Endothelial cell of hepatic sinusoid (primary cell): ENCODE data around the gene VSIG10.
"Not testable (repeated sequence)": the region's sequence is repeated elsewhere in the genome, so short reads cannot be mapped to it uniquely, and the experiment has no call there.

ENCODE experiments used
- in situ Hi-C: cut with HindIII; loops from 2 replicates; pipeline ENCODE4 v1.10.0; 2017; ENCODE audit warnings: low sequenced_read_pairs

The VSIG10 gene

GRCh38 chr12:118103601-118104382 is at the start of gene VSIG10:
VSIG10 (minus strand) TSS chr12:118104011; CDS start chr12:118103671, 340 bp downstream.
- in situ Hi-C loops = no loop called here

GRCh38 chr12:118151755-118152154 is 47.9 kb upstream of the VSIG10 start:
- in situ Hi-C loops = no loop called here

GRCh38 chr12:118150625-118151024 is 46.8 kb upstream of the VSIG10 start:
- in situ Hi-C loops = no loop called here

- in situ Hi-C loops = no loop called here
Observed at GRCh38 chr12:118148287-118148686, 44.5 kb upstream of the VSIG10 start.

GRCh38 chr12:118145798-118146156 is 42.0 kb upstream of the VSIG10 start:
- in situ Hi-C loops = no loop called here

GRCh38 chr12:118145113-118145797 is 41.4 kb upstream of the VSIG10 start:
- in situ Hi-C loops = no loop called here

- in situ Hi-C loops = no loop called here
Observed at GRCh38 chr12:118144499-118144898, 40.7 kb upstream of the VSIG10 start.

- in situ Hi-C loops = no loop called here
Observed at GRCh38 chr12:118140825-118141224, 37.0 kb upstream of the VSIG10 start.

GRCh38 chr12:118137148-118137678 is 33.4 kb upstream of the VSIG10 start:
- in situ Hi-C loops = no loop called here

GRCh38 chr12:118136559-118137003 is 32.8 kb upstream of the VSIG10 start:
- in situ Hi-C loops = no loop called here

- in situ Hi-C loops = no loop called here
Observed at GRCh38 chr12:118135788-118136558, 32.2 kb upstream of the VSIG10 start, which contains the start of gene PEBP1. PEBP1 (plus strand) TSS chr12:118136124; CDS start chr12:118136210, 86 bp downstream.

GRCh38 chr12:118129436-118129835 is 25.6 kb upstream of the VSIG10 start:
- in situ Hi-C loops = not testable (repeated sequence)

- in situ Hi-C loops = no loop called here
Observed at GRCh38 chr12:118127867-118128266, 24.1 kb upstream of the VSIG10 start.

GRCh38 chr12:118126119-118126757 is 22.4 kb upstream of the VSIG10 start:
- in situ Hi-C loops = no loop called here

GRCh38 chr12:118125743-118126118 is 21.9 kb upstream of the VSIG10 start:
- in situ Hi-C loops = no loop called here

- in situ Hi-C loops = no loop called here
Observed at GRCh38 chr12:118124333-118124874, 20.6 kb upstream of the VSIG10 start.

GRCh38 chr12:118122264-118122663 is 18.5 kb upstream of the VSIG10 start:
- in situ Hi-C loops = no loop called here

- in situ Hi-C loops = no loop called here
Observed at GRCh38 chr12:118120579-118121363, 17.0 kb upstream of the VSIG10 start.

GRCh38 chr12:118119449-118119879 is 15.7 kb upstream of the VSIG10 start:
- in situ Hi-C loops = no loop called here

- in situ Hi-C loops = no loop called here
Observed at GRCh38 chr12:118109088-118109487, 5.3 kb upstream of the VSIG10 start.
